Smooth muscle cell (in vitro differentiated cells): ENCODE measurements around the gene LRRN3. TPM values are rescaled to one million over a fixed set of nuclear protein-coding genes. Genes with fewer than 3 reads are reported as not detected.

Source experiments
- DNase-seq: peaks from one replicate; lab custom pipeline; 2025; ENCODE audit not compliant: unreplicated experiment; lab: John Stamatoyannopoulos, UW
- H2AFZ ChIP-seq: fragments of 200-600 bp; sonication (generic); 2 replicates; pipeline ENCODE4 v1.6.0; 2016; ENCODE audit warnings: antibody characterized with exemption, low read depth, mild to moderate bottlenecking
- H3F3A ChIP-seq: fragments of 200-600 bp; sonication (generic); 2 replicates; pipeline ENCODE4 v1.6.0; 2017; ENCODE audit warnings: antibody characterized with exemption, low read depth
- H3K27ac ChIP-seq: fragments of 200-600 bp; sonication (generic); 2 replicates; pipeline ENCODE4 v1.5.1; 2016; ENCODE audit warnings: low read depth, mild to moderate bottlenecking
- H3K27me3 ChIP-seq: fragments of 200-600 bp; sonication (generic); 2 replicates; pipeline ENCODE4 v1.6.1; 2016; ENCODE audit warnings: low read depth, mild to moderate bottlenecking
- H3K36me3 ChIP-seq: fragments of 200-600 bp; sonication (generic); 2 replicates; pipeline ENCODE4 v1.5.1; 2016; ENCODE audit warnings: low read depth
- H3K4me1 ChIP-seq: fragments of 200-600 bp; sonication (generic); 2 replicates; pipeline ENCODE4 v1.5.1; 2016; ENCODE audit warnings: low read depth
- H3K4me2 ChIP-seq: fragments of 200-600 bp; sonication (generic); 2 replicates; pipeline ENCODE4 v1.6.0; 2016; ENCODE audit warnings: mild to moderate bottlenecking
- H3K4me3 ChIP-seq: fragments of 200-600 bp; sonication (generic); 2 replicates; pipeline ENCODE4 v1.5.1; 2016; ENCODE audit warnings: mild to moderate bottlenecking
- H3K79me2 ChIP-seq: fragments of 200-600 bp; sonication (generic); 2 replicates; pipeline ENCODE4 v1.6.0; 2016; ENCODE audit warnings: low read depth, mild to moderate bottlenecking
- H3K9ac ChIP-seq: fragments of 200-600 bp; sonication (generic); 2 replicates; pipeline ENCODE4 v1.6.0; 2016; ENCODE audit warnings: low read depth
- H3K9me3 ChIP-seq: fragments of 200-600 bp; sonication (generic); replicated peaks from 2 replicates; pipeline ENCODE4 v1.5.1; 2016; ENCODE audit warnings: low read depth
- H4K20me1 ChIP-seq: fragments of 200-600 bp; sonication (generic); 2 replicates; pipeline ENCODE4 v1.6.0; 2016; ENCODE audit warnings: low read depth
- WGBS: methylation state at CpG from one replicate; pipeline ENCODE4 v1.1.7; 2016; ENCODE audit warnings: low lambda C conversion rate; 5-methylcytosine and 5-hydroxymethylcytosine counted together
- polyA plus RNA-seq: library from polyadenylated mRNA; unstranded; fragments of >200 nt; fragmentation: Nextera tagmentation; extraction: Ambion mirVana; gene quantifications from 2 replicates; pipeline ENCODE4 v1.2.1, GENCODE V29; 2016
- total RNA-seq: library from RNA; depleted of rRNA; stranded (reverse); fragments of >200 nt; gene quantifications from 2 replicates; pipeline ENCODE4 v1.2.3, GENCODE V29; 2014
- TF ChIP-seq, protein P1 (sequence below): fragments of 200-600 bp; sonication (generic); IDR thresholded peaks from 2 replicates; pipeline ENCODE4 v1.5.1; 2017; ENCODE audit warnings: borderline replicate concordance, mild to moderate bottlenecking, antibody characterized with exemption; ENCODE audit not compliant: insufficient read depth, poor library complexity, severe bottlenecking

Gene LRRN3
- total and polyA plus RNA-seq, 2 experiments from 2014 or later: 4.5 to 5.8 TPM

DNA sequence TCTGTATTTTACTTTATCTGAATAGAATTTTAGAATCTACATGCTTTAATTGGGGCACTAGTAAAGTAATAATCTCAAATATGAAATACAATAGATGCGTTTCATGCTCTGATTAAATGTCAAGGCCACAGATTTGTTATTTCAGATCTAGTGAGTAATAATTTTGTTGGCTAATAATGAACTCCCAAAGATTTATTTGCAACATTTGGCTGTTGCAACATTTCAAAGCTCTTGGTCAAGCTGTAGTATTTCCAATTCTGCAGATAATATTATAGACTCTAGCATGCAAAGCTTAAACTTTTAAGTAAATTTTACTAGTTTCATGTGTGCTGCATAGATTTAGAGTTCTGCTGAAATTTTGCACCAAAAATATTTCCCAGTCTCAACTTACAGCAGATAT is 16.7 kb downstream of the LRRN3 start:
- no peak for DNase-seq
- Histone ChIP-seq H3K36me3 (no peaks in the 10 kb centered on the region), H3F3A (no peaks in the 10 kb centered on the region), H3K4me1 (peaks cover under 1% of the 10 kb centered on the region), H3K9me3 (no peaks in the 10 kb centered on the region), H4K20me1 (no peaks in the 10 kb centered on the region), H3K27ac (no peak overlapping the region), H3K4me3 (no peak overlapping the region), H3K4me2 (no peak overlapping the region), H3K27me3 (no peaks in the 10 kb centered on the region), H2AFZ (no peak overlapping the region), H3K79me2 (no peaks in the 10 kb centered on the region), H3K9ac (no peak overlapping the region)
- 97% methylated on average over 1 of the region's 1 CpG for WGBS
- TF ChIP-seq, protein P1, sequence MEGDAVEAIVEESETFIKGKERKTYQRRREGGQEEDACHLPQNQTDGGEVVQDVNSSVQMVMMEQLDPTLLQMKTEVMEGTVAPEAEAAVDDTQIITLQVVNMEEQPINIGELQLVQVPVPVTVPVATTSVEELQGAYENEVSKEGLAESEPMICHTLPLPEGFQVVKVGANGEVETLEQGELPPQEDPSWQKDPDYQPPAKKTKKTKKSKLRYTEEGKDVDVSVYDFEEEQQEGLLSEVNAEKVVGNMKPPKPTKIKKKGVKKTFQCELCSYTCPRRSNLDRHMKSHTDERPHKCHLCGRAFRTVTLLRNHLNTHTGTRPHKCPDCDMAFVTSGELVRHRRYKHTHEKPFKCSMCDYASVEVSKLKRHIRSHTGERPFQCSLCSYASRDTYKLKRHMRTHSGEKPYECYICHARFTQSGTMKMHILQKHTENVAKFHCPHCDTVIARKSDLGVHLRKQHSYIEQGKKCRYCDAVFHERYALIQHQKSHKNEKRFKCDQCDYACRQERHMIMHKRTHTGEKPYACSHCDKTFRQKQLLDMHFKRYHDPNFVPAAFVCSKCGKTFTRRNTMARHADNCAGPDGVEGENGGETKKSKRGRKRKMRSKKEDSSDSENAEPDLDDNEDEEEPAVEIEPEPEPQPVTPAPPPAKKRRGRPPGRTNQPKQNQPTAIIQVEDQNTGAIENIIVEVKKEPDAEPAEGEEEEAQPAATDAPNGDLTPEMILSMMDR: no peak

DNA sequence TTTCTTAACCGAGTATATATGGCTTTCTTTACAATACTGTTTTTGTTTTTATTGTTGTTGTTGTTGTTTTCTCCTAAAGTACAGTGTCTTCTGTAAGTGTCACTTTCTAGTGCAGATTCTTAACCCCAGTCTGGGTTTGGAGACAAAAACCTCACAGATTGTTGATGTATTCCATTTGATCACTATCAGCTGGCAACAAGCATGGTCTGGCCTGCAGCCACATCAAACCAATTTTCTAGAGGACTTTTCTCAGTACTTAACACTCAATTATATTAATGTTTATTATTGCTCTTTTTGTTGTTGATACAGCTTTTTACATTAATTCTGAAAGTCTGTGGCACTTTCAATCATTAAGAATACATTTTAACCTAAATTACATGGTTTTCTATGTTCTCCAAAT is 17.1 kb downstream of the LRRN3 start:
- Histone ChIP-seq H3K4me3 (no peak overlapping the region), H3K9ac (no peak overlapping the region), H4K20me1 (no peaks in the 10 kb centered on the region), H3K36me3 (no peaks in the 10 kb centered on the region), H3K4me2 (no peak overlapping the region), H3K4me1 (peaks cover 5% of the 10 kb centered on the region), H3K27ac (no peak overlapping the region), H3K27me3 (no peaks in the 10 kb centered on the region), H2AFZ (no peak overlapping the region), H3F3A (no peaks in the 10 kb centered on the region), H3K9me3 (no peaks in the 10 kb centered on the region), H3K79me2 (no peaks in the 10 kb centered on the region)
- DNase-seq: no peak
- TF ChIP-seq, protein P1: no peak
- 47% methylated on average over 1 of the region's 1 CpG for WGBS

DNA sequence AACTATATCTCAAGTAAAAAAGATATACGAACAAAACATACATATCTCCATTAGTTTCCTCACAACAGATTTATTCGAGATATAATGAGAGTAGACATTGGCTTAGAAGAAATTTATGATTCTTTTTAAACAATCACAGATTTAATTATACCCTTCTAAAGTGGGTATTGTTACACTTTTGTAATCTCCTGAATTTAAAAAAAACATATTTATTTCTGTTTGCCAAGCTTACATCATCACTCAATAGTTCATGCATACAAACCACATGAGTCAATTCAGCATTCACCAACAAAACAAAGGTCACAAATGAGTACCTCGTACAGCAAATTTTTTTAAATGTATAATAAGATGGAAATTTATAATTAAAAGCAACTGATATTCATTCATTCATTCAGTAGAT is 17.6 kb downstream of the LRRN3 start:
- Histone ChIP-seq H2AFZ (no peak overlapping the region), H3K27ac (no peak overlapping the region), H3K4me1 (peaks cover 9% of the 10 kb centered on the region), H3K4me3 (no peak overlapping the region), H3K9ac (no peak overlapping the region), H4K20me1 (no peaks in the 10 kb centered on the region), H3K79me2 (no peaks in the 10 kb centered on the region), H3K9me3 (no peaks in the 10 kb centered on the region), H3K4me2 (no peak overlapping the region), H3F3A (no peaks in the 10 kb centered on the region), H3K36me3 (no peaks in the 10 kb centered on the region), H3K27me3 (no peaks in the 10 kb centered on the region)
- TF ChIP-seq, protein P1: no peak
- DNase-seq: no peak
- 72% methylated on average over 3 of the region's 3 CpGs for WGBS

DNA sequence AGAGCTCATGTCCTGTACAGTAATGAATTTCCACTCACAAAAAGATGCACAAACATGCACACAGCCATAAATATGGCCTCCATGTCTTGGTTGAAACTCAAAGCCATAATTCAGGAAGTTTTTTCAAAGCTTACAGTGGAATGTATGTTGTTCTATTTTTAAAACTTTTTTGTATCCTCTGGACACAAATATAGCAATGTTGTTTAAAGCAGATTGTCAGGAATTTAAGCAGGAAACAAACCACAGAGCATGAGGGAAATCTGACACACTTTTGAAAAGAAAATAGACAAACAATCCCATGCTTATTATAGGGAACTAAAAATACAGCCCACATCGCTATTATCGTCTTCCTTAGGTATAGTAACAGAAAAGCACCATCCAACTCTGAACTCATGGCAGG is 21.5 kb downstream of the LRRN3 start:
- Histone ChIP-seq H3K27me3 (no peaks in the 10 kb centered on the region), H3K4me1 (peaks cover 15% of the 10 kb centered on the region), H3F3A (no peaks in the 10 kb centered on the region), H4K20me1 (no peaks in the 10 kb centered on the region), H3K36me3 (no peaks in the 10 kb centered on the region), H3K9me3 (no peaks in the 10 kb centered on the region), H3K27ac (peak overlapping the region; percentile 75), H2AFZ (peak overlapping the region; percentile 53), H3K79me2 (no peaks in the 10 kb centered on the region), H3K4me2 (peak overlapping the region; percentile 44), H3K4me3 (no peak overlapping the region), H3K9ac (no peak overlapping the region)
- 49% methylated on average over 2 of the region's 2 CpGs for WGBS
- DNase-seq: no peak
- TF ChIP-seq, protein P1: no peak
